Myometrial cell (primary cell): Measurements from ENCODE around the gene ANKRD36. TPM values are rescaled to one million over a fixed set of nuclear protein-coding genes. Genes with fewer than 3 reads are reported as not detected.

Experiments
- total RNA-seq: library from RNA; depleted of rRNA; stranded (reverse); fragments of >200 nt; gene quantifications from 2 replicates; pipeline ENCODE4 v1.2.3, GENCODE V29; 2015

ANKRD36 gene
- 3.7 and 4.8 TPM in 2 replicates for total RNA-seq

GRCh38 chr2:97113050-97113881 lies at the start of gene ANKRD36:
TSS of gene ANKRD36 (plus strand) at chr2:97113153. CDS start at chr2:97113740, 587 bp downstream.

GRCh38 chr2:97094772-97095611 lies 18.0 kb upstream of the ANKRD36 start, which contains the start of gene FAHD2B:
TSS of gene FAHD2B (minus strand) at chr2:97094882. CDS start at chr2:97091706, 3,176 bp downstream.

Other genes with a start within 250 kb of the ANKRD36 start
- gene SEMA4C, start 243.1 kb upstream of the ANKRD36 start, total RNA-seq = 20.9 and 24.2 TPM in 2 replicates
- gene FAM178B, start 126.6 kb upstream of the ANKRD36 start, total RNA-seq = not detected in 2 replicates
- 11.2 and 11.9 TPM in 2 replicates for gene FAHD2B, start 18.3 kb upstream of the ANKRD36 start, total RNA-seq